HCT116 (cell line): ENCODE data around the gene ZNF775.

Experiments used
- CTCF ChIP-seq, 3 experiments: fragments of 200-600 bp in 1 of 3; sonication (generic) in 1 of 3; IDR thresholded peaks in 2 of 3; conservative IDR thresholded peaks in 1 of 3; 2 replicates each; pipeline ENCODE4 v1.5.1; 2012 to 2017; ENCODE audit warnings: low read depth in 2 of 3, low read length in 2 of 3, antibody characterized with exemption in 1 of 3, borderline replicate concordance in 1 of 3, control low read depth in 1 of 3, mild to moderate bottlenecking in 1 of 3, mixed read lengths in 1 of 3, mixed run types in 1 of 3, moderate library complexity in 1 of 3; ENCODE audit not compliant: insufficient read depth in 1 of 3
- ELF1 ChIP-seq: IDR thresholded peaks from 2 replicates; pipeline ENCODE4 v1.6.1; 2012; ENCODE audit warnings: low read depth, borderline replicate concordance
- POLR2A ChIP-seq: IDR thresholded peaks from 2 replicates; pipeline ENCODE4 v1.7.0; 2011; ENCODE audit warnings: borderline replicate concordance; ENCODE audit not compliant: insufficient read depth, insufficient read length; ENCODE audit errors: extremely low read depth
- REST ChIP-seq: IDR thresholded peaks from 2 replicates; pipeline ENCODE4 v1.6.1; 2012; ENCODE audit warnings: low read depth
- ZNF274 ChIP-seq: fragments of 200-500 bp; sonication (Bioruptor generic); IDR thresholded peaks from 2 replicates; pipeline ENCODE4 v1.6.1; 2014; ENCODE audit warnings: mild to moderate bottlenecking, low read depth, low read length, inconsistent platforms

- TF ChIP-seq REST (no peak), CTCF (IDR thresholded peaks at IDR 0.05 in 2 of 3, conservative IDR thresholded peaks at IDR 0.05 in 1 of 3; ENCODE audit: borderline replicate concordance in 1 of 3, insufficient read depth in 1 of 3, low read depth in 2 of 3, low read length in 2 of 3) (no peak), POLR2A (no peak), ZNF274 (no peak), ELF1 (no peak)
These were observed 23.5 kb upstream of the ZNF775 start for GRCh38 chr7:150355666-150356059.
